ENCODE data around the gene ACSM3.
"Not testable (repeated sequence)": the region's sequence is repeated elsewhere in the genome, so short reads cannot be mapped to it uniquely, and the experiment has no call there.

ACSM3 gene, protein sequence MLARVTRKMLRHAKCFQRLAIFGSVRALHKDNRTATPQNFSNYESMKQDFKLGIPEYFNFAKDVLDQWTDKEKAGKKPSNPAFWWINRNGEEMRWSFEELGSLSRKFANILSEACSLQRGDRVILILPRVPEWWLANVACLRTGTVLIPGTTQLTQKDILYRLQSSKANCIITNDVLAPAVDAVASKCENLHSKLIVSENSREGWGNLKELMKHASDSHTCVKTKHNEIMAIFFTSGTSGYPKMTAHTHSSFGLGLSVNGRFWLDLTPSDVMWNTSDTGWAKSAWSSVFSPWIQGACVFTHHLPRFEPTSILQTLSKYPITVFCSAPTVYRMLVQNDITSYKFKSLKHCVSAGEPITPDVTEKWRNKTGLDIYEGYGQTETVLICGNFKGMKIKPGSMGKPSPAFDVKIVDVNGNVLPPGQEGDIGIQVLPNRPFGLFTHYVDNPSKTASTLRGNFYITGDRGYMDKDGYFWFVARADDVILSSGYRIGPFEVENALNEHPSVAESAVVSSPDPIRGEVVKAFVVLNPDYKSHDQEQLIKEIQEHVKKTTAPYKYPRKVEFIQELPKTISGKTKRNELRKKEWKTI

DNA sequence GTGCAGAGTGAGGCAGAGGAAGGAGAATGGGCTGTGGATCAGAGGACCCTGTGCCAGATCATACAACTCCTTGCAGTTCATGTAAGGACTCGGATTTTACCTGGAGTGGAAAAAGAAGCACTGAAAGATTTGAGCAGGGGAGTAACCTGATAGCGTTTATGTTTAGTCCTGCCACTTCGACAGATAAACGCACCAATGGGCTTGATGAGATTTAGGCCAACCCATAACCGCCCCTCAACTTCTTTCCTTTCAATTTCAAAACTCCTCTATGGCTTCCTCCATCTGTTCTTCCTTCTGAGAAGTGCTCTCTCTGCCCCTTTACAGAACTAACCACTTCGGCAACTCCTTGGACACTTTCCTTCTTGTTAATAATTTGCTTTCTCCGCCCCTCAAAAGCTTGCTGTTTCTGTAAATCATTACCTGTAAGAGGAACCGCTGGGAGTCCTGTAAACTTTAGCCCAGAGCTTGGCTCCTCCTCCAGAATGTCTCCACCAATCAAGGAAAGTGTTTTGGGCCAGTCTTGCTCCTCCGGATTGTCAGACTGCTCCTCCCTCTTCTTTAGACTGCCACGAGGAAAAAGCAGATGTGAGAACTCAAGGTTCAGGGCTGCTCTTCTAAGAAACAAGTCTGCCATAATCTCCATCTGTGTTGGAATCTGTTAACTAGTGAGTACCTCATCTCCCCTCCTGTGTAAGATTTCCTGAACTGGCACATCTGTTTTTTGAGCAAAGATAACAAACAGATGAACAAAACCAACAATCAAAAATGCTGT is at the start of gene ACSM3:
ACSM3 (plus strand) TSS at position 554 of the 772 bp plus-strand sequence. CDS start 6,021 bp downstream, outside the sequence.
- DNase-seq (ENCODE audit: low read depth in 3 of 3) = peak; percentile 26 to 54 (median 36)

DNA sequence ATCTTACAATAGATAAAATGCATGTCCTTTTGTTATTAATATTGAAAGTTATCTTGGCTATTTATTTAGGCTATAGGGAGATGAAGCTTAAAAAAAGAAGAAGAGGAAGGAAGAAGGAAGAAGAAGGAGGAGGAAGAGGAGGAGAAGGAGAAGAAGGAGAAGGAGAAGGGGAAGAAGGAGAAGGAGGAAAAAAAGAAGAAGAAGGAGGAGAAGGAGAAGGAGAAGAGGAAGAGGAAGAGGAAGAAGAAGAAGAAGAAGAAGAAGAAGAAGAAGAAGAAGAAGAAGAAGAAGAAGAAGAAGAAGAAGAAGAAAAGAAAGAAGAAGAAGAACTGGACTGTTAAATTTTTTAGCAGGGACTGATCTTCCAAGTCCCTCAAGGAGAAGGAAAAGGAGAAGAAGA is 46.1 kb upstream of the ACSM3 start:
- DNase-seq (ENCODE audit: low read depth in 3 of 3) = not testable (repeated sequence)

DNA sequence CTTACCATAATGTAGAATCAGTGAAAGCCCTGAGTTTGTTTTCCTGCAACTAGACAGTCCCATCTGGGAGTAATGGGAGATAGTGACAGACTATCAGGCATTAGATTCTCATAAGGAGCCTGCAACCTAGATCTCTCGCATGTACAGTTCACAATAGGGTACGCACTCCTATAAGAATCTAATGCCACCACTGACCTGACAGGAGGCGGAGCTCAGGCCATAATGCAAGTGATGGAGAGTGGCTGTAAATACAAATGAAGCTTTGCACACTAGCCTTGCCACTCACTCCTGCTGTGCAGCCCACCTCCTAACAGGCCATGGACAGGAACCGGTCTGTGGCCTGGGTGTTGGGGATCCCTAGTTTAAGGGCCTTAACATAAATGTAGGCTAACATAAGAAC is 43.6 kb upstream of the ACSM3 start:
- DNase-seq (ENCODE audit: low read depth in 3 of 3) = no peak

DNA sequence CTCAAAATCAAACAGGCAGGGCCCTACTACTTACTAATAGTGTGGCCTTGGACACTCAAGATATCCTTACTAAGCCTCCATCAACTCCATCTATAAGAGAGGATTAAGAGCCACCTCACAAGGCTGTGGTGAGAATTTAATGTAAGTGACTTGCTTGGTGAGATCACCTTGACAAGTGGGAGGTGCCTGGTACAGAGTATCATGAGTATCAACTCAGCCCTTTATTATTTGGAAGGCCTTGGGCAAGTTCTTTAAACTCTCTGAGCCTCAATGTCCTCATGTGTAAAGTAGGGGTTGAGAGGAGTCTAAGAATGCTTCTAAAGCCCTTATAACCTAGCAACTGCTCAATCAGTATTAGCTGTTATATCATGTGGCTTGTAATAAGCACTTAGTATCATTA is 37.2 kb upstream of the ACSM3 start:
- DNase-seq (ENCODE audit: low read depth in 3 of 3) = no peak

DNA sequence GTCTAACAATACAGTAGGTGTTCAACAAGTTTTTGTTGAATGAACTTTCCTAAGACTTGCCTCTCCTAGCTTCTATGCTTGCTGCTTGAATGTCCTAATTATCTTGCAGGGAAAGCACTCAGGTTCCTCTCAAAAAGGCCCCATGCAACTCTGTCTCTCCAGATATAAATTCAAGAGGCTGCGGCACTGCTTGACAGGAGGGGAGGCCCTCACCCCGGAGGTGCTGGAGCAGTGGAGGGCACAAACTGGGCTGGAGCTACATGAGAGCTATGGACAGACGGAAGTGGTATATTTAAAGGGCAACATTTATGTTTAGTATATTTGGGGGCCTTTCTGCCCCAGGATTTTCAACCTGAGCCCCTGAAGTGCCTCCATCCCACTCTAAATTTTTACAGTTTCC is 36.6 kb upstream of the ACSM3 start:
- no peak for DNase-seq (ENCODE audit: low read depth in 3 of 3)

DNA sequence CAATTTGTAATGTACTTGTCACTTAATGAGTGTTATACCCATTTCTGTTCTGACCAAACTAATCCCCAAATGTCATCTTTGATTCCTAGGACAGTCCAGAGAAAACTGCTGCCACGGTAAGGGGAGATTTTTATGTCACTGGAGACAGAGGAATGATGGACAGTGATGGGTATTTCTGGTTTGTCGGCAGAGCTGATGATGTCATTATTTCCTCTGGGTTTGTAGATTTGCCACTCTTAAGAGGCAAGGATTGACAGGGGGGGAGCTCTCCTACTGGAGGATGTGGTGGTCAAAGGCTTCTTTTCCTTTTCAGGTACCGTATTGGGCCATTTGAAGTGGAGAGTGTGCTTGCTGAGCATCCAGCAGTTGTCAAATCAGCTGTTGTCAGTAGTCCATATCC is 34.7 kb upstream of the ACSM3 start:
- no peak for DNase-seq (ENCODE audit: low read depth in 3 of 3)

DNA sequence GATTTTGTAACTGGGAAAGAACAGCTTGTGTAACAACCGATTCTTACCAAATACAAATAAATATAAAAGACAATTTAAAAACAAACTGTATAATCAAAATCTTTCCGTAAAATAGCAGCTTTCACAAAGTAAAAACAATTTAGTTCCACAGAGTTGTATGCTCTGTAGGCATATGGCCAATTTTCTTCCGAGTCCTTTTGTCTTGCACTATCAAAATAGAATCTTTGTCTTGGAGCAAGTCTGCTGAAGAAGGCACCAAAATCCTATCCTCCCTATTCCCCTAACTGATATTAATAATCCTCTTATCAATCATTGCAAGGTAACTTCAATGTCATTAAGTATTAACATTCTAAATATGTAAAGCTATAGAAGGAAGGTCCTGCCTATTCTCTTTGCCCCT is 29.8 kb upstream of the ACSM3 start:
- no peak for DNase-seq (ENCODE audit: low read depth in 3 of 3)

DNA sequence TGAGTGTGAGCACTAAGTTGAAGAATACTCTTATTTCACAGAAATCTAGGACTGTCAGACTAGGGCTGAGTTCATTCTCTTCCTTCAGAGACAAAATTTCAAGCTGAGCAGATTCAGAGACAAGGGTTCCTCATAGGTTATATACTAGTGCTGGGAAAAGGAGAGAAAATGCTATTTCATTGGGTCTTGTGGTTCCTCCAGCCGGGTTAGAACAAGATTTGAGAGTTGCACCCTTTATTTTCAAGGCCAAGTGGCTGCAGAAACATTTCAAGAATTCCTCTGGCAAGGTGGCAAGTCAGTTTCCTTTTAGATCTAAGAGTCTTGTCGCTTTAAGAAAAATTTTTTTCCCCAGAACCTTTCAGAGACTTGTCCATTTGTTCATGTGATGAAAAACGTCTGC is 29.0 kb upstream of the ACSM3 start:
- DNase-seq (ENCODE audit: low read depth in 3 of 3) = no peak

DNA sequence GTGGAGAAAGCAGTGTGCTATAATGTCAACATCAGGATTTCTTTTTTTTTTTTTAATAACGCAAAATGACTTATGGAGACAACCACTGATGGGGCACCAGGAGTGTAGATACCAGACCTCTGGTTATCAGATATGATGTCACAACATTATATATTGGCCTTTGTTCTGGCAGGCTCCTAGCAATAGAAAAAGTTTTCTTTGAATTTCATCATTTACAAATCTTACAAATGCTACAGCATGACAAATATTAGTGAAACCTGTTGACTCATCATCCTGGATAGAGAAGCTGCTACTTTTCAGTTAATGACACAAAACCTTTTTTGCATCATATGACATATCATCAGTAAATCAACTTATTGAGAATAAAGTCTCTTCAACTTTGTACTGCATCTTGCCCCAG is 28.3 kb upstream of the ACSM3 start:
- no peak for DNase-seq (ENCODE audit: low read depth in 3 of 3)

DNA sequence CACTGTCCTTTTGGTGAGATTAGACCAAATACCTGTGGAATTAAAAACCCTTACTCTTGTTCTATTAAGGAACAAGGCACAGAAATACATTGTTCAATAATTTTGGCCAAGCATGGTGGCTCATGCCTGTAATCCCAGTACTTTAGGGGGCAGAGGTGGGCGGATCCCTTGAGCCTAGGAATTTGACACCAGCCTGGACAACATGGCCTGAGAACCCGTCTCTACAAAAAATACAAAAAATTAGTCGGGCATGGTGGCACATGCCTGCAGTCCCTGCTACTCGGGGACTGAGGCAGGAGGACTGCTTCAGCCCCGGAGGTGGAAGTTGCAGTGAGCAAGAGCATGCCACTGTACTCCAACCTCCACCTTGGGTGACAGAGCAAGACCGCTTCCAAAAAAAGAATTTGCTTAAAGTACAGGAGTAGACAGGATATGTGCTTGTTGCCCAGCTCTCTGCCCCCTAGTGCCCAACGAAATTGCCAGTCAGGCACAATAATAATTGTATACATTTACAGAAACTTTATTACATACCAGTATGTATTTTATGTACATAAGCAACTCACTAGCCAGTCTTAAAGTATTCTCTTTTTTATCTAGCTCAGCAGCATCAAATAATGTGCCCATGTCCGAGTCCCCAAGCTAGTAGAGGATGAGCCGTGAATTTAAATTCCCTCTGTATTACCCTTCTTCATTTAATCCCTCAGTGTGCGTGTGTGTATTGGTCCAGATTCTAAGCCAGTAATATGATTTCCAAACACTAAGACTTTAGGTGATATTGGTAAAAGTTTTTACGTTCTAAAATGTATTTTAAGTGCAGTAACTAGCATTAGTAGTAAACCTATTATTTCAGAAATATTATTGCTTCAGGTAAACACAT is 23.6 kb upstream of the ACSM3 start:
- no peak for DNase-seq (ENCODE audit: low read depth in 3 of 3)

DNA sequence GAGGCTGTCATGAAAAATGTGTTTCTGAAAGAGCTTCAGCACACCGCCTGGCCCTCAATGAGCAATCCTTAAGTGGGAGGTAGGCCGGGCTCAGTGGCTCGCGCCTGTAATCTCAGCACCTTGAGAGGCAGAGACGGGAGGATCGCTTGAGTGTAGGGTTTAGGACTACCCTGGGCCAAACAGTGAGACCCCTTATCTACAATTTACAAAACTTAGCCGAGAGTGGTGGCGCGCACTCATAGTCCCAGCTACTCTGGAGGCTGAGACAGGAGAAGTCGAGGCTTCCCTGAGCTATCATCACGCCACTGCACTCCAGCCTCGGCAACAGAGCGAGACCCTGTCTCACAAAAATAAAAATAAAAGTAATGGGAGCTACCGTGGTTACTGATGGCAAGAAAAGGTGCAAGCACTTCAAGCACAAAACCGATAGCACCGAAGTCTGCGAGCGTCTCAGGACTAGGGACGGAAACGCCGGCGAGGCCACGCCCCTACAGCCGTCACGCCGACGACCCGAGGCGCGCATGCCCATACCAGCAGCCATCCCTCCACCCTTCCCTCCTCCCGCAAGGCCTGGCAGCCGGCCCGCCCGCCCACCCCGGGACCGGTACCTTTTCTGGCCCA is 22.8 kb upstream of the ACSM3 start:
- peak; percentile 83 to 88 (median 87) for DNase-seq (ENCODE audit: low read depth in 3 of 3)

DNA sequence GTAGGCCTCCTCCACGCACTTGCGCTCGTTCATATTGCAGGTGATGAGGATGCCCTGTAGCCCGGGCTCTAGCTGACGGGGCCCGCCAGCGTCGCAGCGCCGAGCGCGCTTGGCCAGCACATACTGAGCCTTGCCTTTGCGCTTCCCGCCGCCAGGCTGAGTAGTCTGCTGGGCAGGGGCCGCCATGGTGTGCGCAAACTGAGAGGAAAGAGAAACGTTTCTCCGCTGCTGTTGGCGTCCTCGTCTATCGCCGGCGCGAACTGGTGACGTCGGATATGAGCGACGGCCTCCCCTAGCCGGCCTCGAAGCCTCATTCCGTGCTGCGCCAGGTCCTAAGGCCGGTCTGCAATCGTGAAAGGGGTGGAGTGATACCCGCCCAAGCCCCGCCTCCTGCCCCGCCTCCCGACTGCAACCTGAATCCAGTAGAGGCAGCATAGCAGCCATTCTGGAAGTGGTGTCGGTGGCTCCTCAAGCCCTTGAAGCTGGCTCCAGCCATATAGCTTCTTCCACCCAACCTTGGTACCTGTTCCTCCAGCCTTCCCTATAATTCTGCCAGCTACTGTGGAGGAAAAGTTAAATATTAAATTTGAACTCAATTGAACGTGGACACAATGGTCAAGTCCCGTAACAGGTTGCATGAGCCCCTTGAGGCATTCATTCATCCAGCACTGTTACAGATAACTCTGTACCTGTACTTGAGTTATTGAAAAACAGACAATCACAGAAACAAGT is 22.1 kb upstream of the ACSM3 start, which contains the start of gene THUMPD1:
THUMPD1 (minus strand) TSS at position 265 of the 732 bp plus-strand sequence; CDS start at position 186, 79 bp downstream.
- DNase-seq (ENCODE audit: low read depth in 3 of 3) = peak; percentile 97 to 99 (median 98)

DNA sequence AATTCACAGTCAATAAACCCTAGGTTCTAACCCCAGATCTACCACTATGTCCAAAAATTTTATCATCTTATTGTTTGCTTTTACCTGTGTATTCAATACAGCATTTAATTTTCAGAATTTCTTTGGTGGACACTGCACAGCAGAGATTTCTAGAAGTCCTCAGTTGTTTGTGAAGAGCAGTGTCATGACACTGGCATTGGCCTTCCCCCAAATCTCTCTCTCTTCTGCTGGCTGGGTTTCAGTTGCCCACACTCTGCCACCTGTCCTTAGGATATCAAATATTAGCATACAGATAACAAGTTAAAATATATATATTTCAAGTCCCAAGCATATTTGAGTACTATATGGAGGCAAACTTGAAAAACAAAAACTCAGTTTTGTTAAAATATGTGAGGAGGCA is 20.2 kb upstream of the ACSM3 start:
- DNase-seq (ENCODE audit: low read depth in 3 of 3) = no peak

DNA sequence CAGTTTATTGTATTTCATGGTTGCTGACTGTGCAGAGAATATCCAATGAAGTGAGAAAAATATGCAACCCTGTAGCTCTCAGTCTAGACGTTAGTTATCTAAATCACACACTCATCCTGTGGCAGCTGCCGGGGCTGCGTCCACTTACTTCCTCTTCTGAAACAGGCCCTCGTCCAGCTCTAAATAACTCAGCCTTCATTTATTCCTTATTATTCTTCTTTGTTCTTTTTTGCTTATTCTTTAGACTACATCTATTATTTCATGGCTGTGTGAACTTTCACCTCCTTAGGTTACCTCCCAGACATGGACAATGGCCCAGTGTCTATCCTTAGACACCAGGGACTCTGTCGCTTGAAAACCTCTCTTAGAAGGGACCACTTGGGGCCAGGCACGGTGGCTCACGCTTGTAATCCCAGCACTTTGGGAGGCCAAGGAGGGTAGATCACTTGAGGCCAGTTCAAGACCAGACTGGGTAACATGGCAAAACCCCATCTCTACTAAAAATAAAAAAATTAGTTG is 18.8 kb upstream of the ACSM3 start:
- no peak for DNase-seq (ENCODE audit: low read depth in 3 of 3)

DNA sequence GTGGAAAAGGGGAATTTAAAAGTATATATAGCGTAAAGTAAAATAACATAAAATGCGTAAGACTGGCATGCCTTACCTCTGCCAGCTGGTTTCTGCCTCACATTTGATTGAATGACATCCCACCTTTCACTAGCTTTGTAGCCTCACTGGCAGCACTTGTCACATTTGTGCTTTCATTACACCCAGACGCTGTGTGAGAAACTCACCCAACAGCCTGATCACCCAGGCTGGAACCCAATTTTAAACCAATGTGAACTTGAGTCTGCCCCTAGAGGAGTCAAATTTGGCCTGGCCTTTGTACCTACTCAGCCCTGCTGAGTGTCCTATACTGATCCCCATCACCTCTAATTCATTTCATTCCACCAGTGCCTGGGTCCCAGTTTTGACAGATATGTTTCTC is 17.4 kb upstream of the ACSM3 start:
- no peak for DNase-seq (ENCODE audit: low read depth in 3 of 3)

DNA sequence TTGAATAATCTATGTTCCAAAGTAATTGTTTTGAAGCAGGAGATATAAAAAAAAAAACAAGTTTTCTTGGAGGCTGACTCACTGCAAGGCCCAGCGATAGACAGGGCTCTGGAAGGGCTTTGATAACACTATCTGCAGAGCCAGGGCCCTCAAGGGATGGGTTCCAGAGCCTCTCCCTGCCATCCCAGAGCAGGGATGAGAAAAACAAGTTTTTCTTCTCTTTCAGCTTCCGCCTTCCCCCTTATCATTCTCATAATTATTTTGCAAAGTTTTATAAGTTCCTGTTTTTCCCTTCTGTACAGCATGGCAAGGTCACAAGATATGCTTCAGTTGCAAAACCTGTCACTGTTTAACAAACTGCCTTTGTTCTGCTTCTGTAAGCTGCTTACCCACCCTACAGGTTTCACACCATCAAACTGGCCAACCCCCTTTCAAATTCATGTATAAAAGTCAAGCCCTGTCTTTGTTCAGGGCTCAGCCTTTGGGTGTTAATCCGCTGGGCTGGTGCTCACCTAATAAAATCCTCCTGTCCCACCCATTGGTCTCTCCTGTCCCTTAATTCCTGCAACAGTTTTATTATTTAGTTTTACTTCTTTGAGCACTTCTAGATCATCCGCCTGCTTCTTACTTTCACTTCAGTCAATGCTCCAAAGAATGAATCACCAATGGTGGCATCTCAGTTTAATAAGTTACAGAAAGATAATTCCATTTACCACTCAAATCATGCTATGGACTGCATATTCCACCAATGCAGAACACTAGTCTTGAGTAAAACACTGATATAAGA is 16.6 kb upstream of the ACSM3 start:
- DNase-seq (ENCODE audit: low read depth in 3 of 3) = no peak

DNA sequence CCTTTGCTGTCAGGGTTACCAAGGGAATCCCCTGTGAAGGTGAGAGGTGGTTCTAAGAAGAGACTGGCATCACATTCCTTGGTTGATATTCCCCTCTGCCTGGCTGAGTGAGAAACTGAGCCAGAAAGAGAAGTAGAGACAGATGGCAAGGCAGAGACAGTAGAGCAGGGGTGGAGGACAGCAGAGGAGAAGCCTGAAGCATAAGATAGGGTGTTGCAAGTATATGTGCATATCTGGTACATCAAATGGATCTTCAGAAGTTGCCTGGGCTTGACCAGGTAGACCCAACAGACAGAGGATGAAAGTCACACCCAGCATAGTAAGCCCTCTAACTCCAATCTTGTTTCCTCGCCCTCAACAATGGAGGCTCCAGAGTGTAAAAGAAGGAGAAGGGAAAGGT is 14.3 kb upstream of the ACSM3 start:
- DNase-seq (ENCODE audit: low read depth in 3 of 3) = no peak

DNA sequence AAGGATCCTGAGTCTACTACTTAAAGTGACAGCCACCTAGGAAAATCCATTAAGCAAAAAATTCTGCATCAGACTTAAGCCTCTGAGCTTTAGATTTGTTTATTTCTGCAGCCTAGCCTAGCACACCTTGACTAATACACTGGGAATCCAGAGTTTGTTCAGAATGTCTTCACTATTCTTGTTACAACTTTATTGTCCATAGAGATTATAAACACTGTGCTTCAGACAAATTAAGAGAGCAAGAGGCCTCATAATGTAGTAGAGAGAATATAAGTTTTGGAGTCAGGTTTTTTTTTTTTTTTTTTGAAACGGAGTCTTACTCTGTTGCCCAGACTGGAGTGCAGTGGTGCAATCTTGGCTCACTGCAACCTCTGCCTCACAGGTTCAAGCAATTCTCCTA is 13.3 kb upstream of the ACSM3 start:
- no peak for DNase-seq (ENCODE audit: low read depth in 3 of 3)

DNA sequence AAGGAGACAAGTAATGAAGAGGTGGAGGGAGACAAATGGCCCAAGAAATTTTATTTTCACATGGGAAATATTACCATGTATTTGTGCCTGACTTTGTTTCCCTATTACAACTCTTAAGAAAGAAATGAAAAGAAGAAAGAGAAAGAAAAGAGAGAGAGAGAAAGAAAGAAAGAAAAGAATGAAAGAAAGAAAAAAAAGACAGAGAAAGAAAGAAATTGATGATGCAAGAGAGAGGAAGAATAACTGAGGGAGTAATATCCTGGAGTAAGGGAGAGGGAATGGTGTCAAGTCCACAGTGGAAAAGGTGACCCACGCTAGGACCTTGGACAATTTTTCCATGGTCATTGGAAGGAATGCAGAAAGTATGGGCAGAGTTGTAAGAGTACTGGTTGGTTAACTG is 10.1 kb upstream of the ACSM3 start:
- DNase-seq (ENCODE audit: low read depth in 3 of 3) = no peak

Data from stimulated activated CD4-positive, alpha-beta T cell treated with anti-CD3 and anti-CD28 coated beads, TNF-alpha, amount 100 ng/mL, for 24 hours (primary cell).